Measurements from ENCODE around the gene REG1B.

REG1B gene

GRCh38 chr2:79087785-79088364 lies at the start of gene REG1B:
Gene REG1B, minus strand, starts transcription at chr2:79087993. Its CDS starts 381 bp downstream, at chr2:79087612.
- no peak for FAIRE-seq

GRCh38 chr2:79131687-79132086 lies 43.9 kb upstream of the REG1B start:
- no peak for FAIRE-seq

- FAIRE-seq = no peak
These were observed 42.0 kb upstream of the REG1B start for GRCh38 chr2:79129804-79130203.

- FAIRE-seq = no peak
These were observed 41.5 kb upstream of the REG1B start for GRCh38 chr2:79129260-79129659.

GRCh38 chr2:79128406-79128805 lies 40.6 kb upstream of the REG1B start:
- no peak for FAIRE-seq

- no peak for FAIRE-seq
These were observed 37.9 kb upstream of the REG1B start for GRCh38 chr2:79125721-79125985.

GRCh38 chr2:79124907-79125720 lies 37.3 kb upstream of the REG1B start:
- no peak for FAIRE-seq

- FAIRE-seq = no peak
These were observed 34.9 kb upstream of the REG1B start for GRCh38 chr2:79122676-79123075.

GRCh38 chr2:79120194-79120713 lies 32.5 kb upstream of the REG1B start, which contains the start of gene REG1A:
Gene REG1A, plus strand, starts transcription at chr2:79120488. Its CDS starts 374 bp downstream, at chr2:79120862.
- FAIRE-seq = no peak

- FAIRE-seq = no peak
These were observed 29.5 kb upstream of the REG1B start for GRCh38 chr2:79116997-79117928.

- FAIRE-seq = no peak
These were observed 27.2 kb upstream of the REG1B start for GRCh38 chr2:79114797-79115494.

- FAIRE-seq = no peak
These were observed 24.5 kb upstream of the REG1B start for GRCh38 chr2:79112269-79112668.

- FAIRE-seq = no peak
These were observed 17.5 kb upstream of the REG1B start for GRCh38 chr2:79105259-79105658.

GRCh38 chr2:79103214-79103613 lies 15.4 kb upstream of the REG1B start:
- FAIRE-seq = no peak

- FAIRE-seq = no peak
These were observed 13.2 kb upstream of the REG1B start for GRCh38 chr2:79101024-79101423.

GRCh38 chr2:79100285-79100684 lies 12.5 kb upstream of the REG1B start:
- no peak for FAIRE-seq

- no peak for FAIRE-seq
These were observed 11.4 kb upstream of the REG1B start for GRCh38 chr2:79099140-79099686.

- no peak for FAIRE-seq
These were observed 10.1 kb upstream of the REG1B start for GRCh38 chr2:79097843-79098242.

GRCh38 chr2:79090693-79091092 lies 2.9 kb upstream of the REG1B start:
- no peak for FAIRE-seq

GRCh38 chr2:79086255-79086654 lies 1.5 kb downstream of the REG1B start:
- no peak for FAIRE-seq

- no peak for FAIRE-seq
These were observed 2.4 kb downstream of the REG1B start for GRCh38 chr2:79085382-79085781.

- no peak for FAIRE-seq
These were observed 3.2 kb downstream of the REG1B start for GRCh38 chr2:79084495-79085135.

Measured in TTC549 (cell line).